Adrenal gland (tissue), 12 donors: Measurements from ENCODE around the gene RRBP1. TPM values are rescaled to one million over a fixed set of nuclear protein-coding genes. Genes with fewer than 3 reads are reported as not detected.

Experiments
- DNase-seq, 7 donors: peaks; one replicate each; pipeline ENCODE4 v3.0.0-alpha.2; 2019 to 2020
- H3K27ac ChIP-seq, 5 donors: fragments of 200-600 bp; sonication (generic) in 4 of 5; 1 replicate in 3 of 5; 2 replicates in 2 of 5; pipeline versions ENCODE4 v1.5.1 to v1.8.0; 2016 to 2020; ENCODE audit warnings: mild to moderate bottlenecking in 1 of 5
- H3K27me3 ChIP-seq: fragments of 200-600 bp; 2 replicates; pipeline ENCODE4 v1.8.0; 2021
- H3K36me3 ChIP-seq, 2 donors: fragments of 200-600 bp; replicated peaks in 1 of 2; 1 replicate in 1 of 2; 2 replicates in 1 of 2; pipeline versions ENCODE4 v1.5.1 to v1.8.0; 2018 to 2022
- H3K4me1 ChIP-seq, 2 donors: fragments of 200-600 bp; replicated peaks in 1 of 2; 1 replicate in 1 of 2; 2 replicates in 1 of 2; pipeline versions ENCODE4 v1.5.1 to v1.8.0; 2018 to 2021
- H3K4me3 ChIP-seq, 4 donors: fragments of 200-600 bp; sonication (generic) in 3 of 4; one replicate each; pipeline ENCODE4 v1.5.1; 2016 to 2018
- H3K9me3 ChIP-seq, 3 donors: fragments of 200-600 bp; sonication (generic) in 1 of 3; replicated peaks in 1 of 3; 1 replicate in 2 of 3; 2 replicates in 1 of 3; pipeline versions ENCODE4 v1.5.1 to v1.8.0; 2016 to 2021
- POLR2A ChIP-seq, 2 donors: fragments of 450-650 bp; IDR thresholded peaks; one replicate each; pipeline ENCODE4 v1.6.1; 2017; ENCODE audit warnings: antibody characterized with exemption in 2 of 2, mild to moderate bottlenecking in 2 of 2, moderate library complexity in 1 of 2
- WGBS, 4 donors: extraction: QIAGEN DNeasy Blood & Tissue Kit in 2 of 4; methylation state at CpG; one replicate each; pipeline versions ENCODE4 v1.1.5 to v1.1.7; 2013 to 2017; 5-methylcytosine and 5-hydroxymethylcytosine counted together
- intact Hi-C, 2 donors: fragments of 100-400 bp; cut with DNase I; formaldehyde crosslinking; loops; one replicate each; pipeline versions ENCODE4 v1.14.1 to v1.15.0; 2022 to 2023
- polyA plus RNA-seq, 3 donors: library from polyadenylated mRNA; stranded (reverse); fragments of 200-250 nt in 2 of 3; fragments of 350-450 nt in 1 of 3; fragmentation: Illumina TruSeq in 1 of 3; extraction: RNeasy Lipid Tissue Mini Kit (QIAGEN cat#74804) in 1 of 3; gene quantifications; one replicate each; pipeline ENCODE4 v1.2.3, GENCODE V29; 2013 to 2014
- total RNA-seq, 9 donors: library from RNA; depleted of rRNA in 4 of 9; stranded (reverse); fragments of >200 nt in 4 of 9; fragments of 120-200 nt in 1 of 9; fragmentation: NEBNext Ultra II Directional in 1 of 9; extraction: Animal tissue kit (Norgen Biotek cat#: 25700) in 1 of 9; gene quantifications; one replicate each; pipeline versions ENCODE4 v1.1.0 to v1.2.4, GENCODE V29; 2013 to 2023
- TF ChIP-seq, protein P1 (sequence below), 6 experiments: fragments of 450-650 bp in 4 of 6; fragments of 200-600 bp in 2 of 6; sonication (generic) in 1 of 6; IDR thresholded peaks; 1 replicate in 5 of 6; 2 replicates in 1 of 6; pipeline versions ENCODE4 v1.5.1 to v1.8.0; 2016 to 2021; ENCODE audit warnings: antibody characterized with exemption in 6 of 6, mild to moderate bottlenecking in 2 of 6, moderate library complexity in 1 of 6
- donor health status: healthy with polysubstance abuse.
- donor health status: Bipolar disorder and iron deficiency.
- donor health status: DM: yes; HTN: yes; CAD: no.
- donor health status: DM: no; HTN: no; CAD: no.
- donor health status: DM: no; HTN: no; CAD: no.
- donor health status: DM: yes; HTN: yes; CAD: no.

The RRBP1 gene
- total and polyA plus RNA-seq, 12 donors = 73.9 to 261 (median 122) TPM

DNA sequence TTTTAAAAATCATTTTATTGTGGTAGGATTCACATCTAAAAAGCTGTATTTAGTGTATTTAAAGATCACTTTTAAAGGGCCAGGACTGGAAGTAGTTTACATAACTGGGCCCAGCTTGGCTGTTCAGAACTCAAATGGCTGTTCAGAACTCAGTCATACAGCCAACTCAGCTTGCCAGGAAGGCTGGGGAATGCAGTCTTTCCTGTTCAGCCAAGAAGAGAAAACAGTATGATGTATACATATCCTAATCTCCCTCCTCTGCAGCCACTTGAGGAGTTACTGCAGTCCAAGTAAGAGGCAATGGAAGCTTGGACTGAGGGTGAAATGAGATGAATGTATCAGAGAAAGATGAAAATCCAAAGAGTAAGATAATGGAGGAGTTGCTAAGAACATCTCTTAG is 87.6 kb downstream of the RRBP1 start:
- peak in 1 of 7 donors; percentile 21 for DNase-seq

GRCh38 chr20:17593902-17594301 is 88.1 kb downstream of the RRBP1 start:
- DNase-seq = no peak
- Histone ChIP-seq H3K4me3 (no peak overlapping the region), H3K27me3 (no peaks in the 10 kb centered on the region), H3K36me3 (no peaks in the 10 kb centered on the region), H3K27ac (no peak overlapping the region), H3K9me3 (no peaks in the 10 kb centered on the region), H3K4me1 (peaks cover 28 to 60% of the 10 kb centered on the region in 2 donors)
- TF ChIP-seq, protein P1, sequence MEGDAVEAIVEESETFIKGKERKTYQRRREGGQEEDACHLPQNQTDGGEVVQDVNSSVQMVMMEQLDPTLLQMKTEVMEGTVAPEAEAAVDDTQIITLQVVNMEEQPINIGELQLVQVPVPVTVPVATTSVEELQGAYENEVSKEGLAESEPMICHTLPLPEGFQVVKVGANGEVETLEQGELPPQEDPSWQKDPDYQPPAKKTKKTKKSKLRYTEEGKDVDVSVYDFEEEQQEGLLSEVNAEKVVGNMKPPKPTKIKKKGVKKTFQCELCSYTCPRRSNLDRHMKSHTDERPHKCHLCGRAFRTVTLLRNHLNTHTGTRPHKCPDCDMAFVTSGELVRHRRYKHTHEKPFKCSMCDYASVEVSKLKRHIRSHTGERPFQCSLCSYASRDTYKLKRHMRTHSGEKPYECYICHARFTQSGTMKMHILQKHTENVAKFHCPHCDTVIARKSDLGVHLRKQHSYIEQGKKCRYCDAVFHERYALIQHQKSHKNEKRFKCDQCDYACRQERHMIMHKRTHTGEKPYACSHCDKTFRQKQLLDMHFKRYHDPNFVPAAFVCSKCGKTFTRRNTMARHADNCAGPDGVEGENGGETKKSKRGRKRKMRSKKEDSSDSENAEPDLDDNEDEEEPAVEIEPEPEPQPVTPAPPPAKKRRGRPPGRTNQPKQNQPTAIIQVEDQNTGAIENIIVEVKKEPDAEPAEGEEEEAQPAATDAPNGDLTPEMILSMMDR (IDR thresholded peaks at IDR 0.05) = no peak
- no peak for TF ChIP-seq POLR2A (IDR thresholded peaks at IDR 0.05)
- intact Hi-C loops = no loop called here
- 91 to 97% (median 92%) methylated on average over 4 of the region's 4 CpGs for WGBS, 4 donors

More for the DNA sequence above, 87.6 kb downstream of the RRBP1 start:
- intact Hi-C loops = no loop called here
- no peak overlapping the region for H3K4me3 ChIP-seq
- no peaks in the 10 kb centered on the region for H3K27me3 ChIP-seq
- H3K4me1 ChIP-seq = peaks cover 24 to 55% of the 10 kb centered on the region in 2 donors
- H3K9me3 ChIP-seq = no peaks in the 10 kb centered on the region
- TF ChIP-seq POLR2A (IDR thresholded peaks at IDR 0.05) = no peak
- TF ChIP-seq, protein P1 (IDR thresholded peaks at IDR 0.05) = no peak
- peak overlapping the region in 1 of 5 donors; percentile 38 for H3K27ac ChIP-seq
- no peaks in the 10 kb centered on the region for H3K36me3 ChIP-seq

- intact Hi-C loops = no loop called here
- H3K36me3 ChIP-seq = no peaks in the 10 kb centered on the region
- WGBS, 4 donors = 22 to 29% (median 27%) methylated on average over 1 of the region's 1 CpG
- TF ChIP-seq POLR2A (IDR thresholded peaks at IDR 0.05) = no peak
- TF ChIP-seq, protein P1 (IDR thresholded peaks at IDR 0.05) = no peak
- H3K4me3 ChIP-seq = no peak overlapping the region
- no peaks in the 10 kb centered on the region for H3K9me3 ChIP-seq
- no peak overlapping the region for H3K27ac ChIP-seq
- peaks cover 28 to 70% of the 10 kb centered on the region in 2 donors for H3K4me1 ChIP-seq
- H3K27me3 ChIP-seq = no peaks in the 10 kb centered on the region
- DNase-seq = no peak
Observed at GRCh38 chr20:17590245-17590644, 91.8 kb downstream of the RRBP1 start.

- no peak overlapping the region for H3K27ac ChIP-seq
- no peaks in the 10 kb centered on the region for H3K27me3 ChIP-seq
- H3K4me3 ChIP-seq = no peak overlapping the region
- DNase-seq = no peak
- intact Hi-C loops = no loop called here
- peaks cover 20 to 72% of the 10 kb centered on the region in 2 donors for H3K4me1 ChIP-seq
- no peaks in the 10 kb centered on the region for H3K9me3 ChIP-seq
- TF ChIP-seq, protein P1 (IDR thresholded peaks at IDR 0.05) = no peak
- TF ChIP-seq POLR2A (IDR thresholded peaks at IDR 0.05) = no peak
- no peaks in the 10 kb centered on the region for H3K36me3 ChIP-seq
- WGBS, 4 donors = 69 to 78% (median 72%) methylated on average over 7 to 8 of the region's 8 CpGs
Observed at GRCh38 chr20:17589161-17589834, 92.7 kb downstream of the RRBP1 start.
